CD8-positive, alpha-beta memory T cell (primary cell): ENCODE results near the gene QSOX2. TPM values are rescaled to one million over a fixed set of nuclear protein-coding genes. Genes with fewer than 3 reads are reported as not detected.

Experiments
- CTCF ChIA-PET: fragments of 350-600 bp; sonication (Branson Sonifier 250); formaldehyde crosslinking; loops from one replicate; lab custom pipeline; 2021; ENCODE audit warnings: antibody characterized with exemption; lab: Charles Lee
- POLR2A ChIA-PET: fragments of 350-600 bp; sonication (Branson Sonifier 250); formaldehyde crosslinking; loops from one replicate; lab custom pipeline; 2021; ENCODE audit warnings: antibody characterized with exemption; lab: Charles Lee
- DNase-seq, 5 donors: peaks; one replicate each; pipeline versions ENCODE4 v3.0.0 to v3.0.0-alpha.2; 2020 to 2022; ENCODE audit warnings: mixed read lengths in 1 of 5
- H3K27ac ChIP-seq: one replicate; pipeline ENCODE4 v1.7.0; 2013; ENCODE audit warnings: low read depth, mild to moderate bottlenecking, low read length, moderate library complexity
- H3K27me3 ChIP-seq: 2 replicates; pipeline ENCODE4 v1.7.0; 2013; ENCODE audit warnings: low read length, mild to moderate bottlenecking; ENCODE audit not compliant: insufficient read depth, poor library complexity, severe bottlenecking
- H3K36me3 ChIP-seq: 2 replicates; pipeline ENCODE4 v1.7.0; 2013; ENCODE audit warnings: mild to moderate bottlenecking, low read length, moderate library complexity; ENCODE audit not compliant: insufficient read depth
- H3K4me1 ChIP-seq: 2 replicates; pipeline ENCODE4 v1.7.0; 2013; ENCODE audit warnings: mild to moderate bottlenecking, low read length, moderate library complexity; ENCODE audit not compliant: insufficient read depth
- H3K4me3 ChIP-seq: 2 replicates; pipeline ENCODE4 v1.7.0; 2013; ENCODE audit warnings: mild to moderate bottlenecking, low read length
- H3K9me3 ChIP-seq: 2 replicates; pipeline ENCODE4 v1.7.0; 2013; ENCODE audit warnings: mild to moderate bottlenecking, low read length
- H3K27ac Mint-ChIP-seq, 8 donors: one replicate each; pipeline ENCODE4 v1.8.0; 2020 to 2021; ENCODE audit warnings: mixed read lengths in 8 of 8, mild to moderate bottlenecking in 6 of 8, inconsistent platforms in 3 of 8, moderate library complexity in 3 of 8
- H3K27me3 Mint-ChIP-seq, 2 donors: one replicate each; pipeline ENCODE4 v1.8.0; 2020 to 2021; ENCODE audit warnings: mixed read lengths in 2 of 2, mild to moderate bottlenecking in 1 of 2, moderate library complexity in 1 of 2
- H3K36me3 Mint-ChIP-seq, 3 donors: one replicate each; pipeline ENCODE4 v1.8.0; 2020 to 2021; ENCODE audit warnings: mixed read lengths in 3 of 3, inconsistent platforms in 1 of 3, mild to moderate bottlenecking in 1 of 3
- H3K4me1 Mint-ChIP-seq, 3 donors: one replicate each; pipeline ENCODE4 v1.8.0; 2020 to 2021; ENCODE audit warnings: mixed read lengths in 3 of 3, inconsistent platforms in 1 of 3, mild to moderate bottlenecking in 1 of 3
- H3K4me3 Mint-ChIP-seq, 7 donors: one replicate each; pipeline ENCODE4 v1.8.0; 2020 to 2021; ENCODE audit warnings: mixed read lengths in 7 of 7, mild to moderate bottlenecking in 6 of 7, moderate library complexity in 4 of 7, inconsistent platforms in 2 of 7
- H3K9me3 Mint-ChIP-seq, 5 donors: one replicate each; pipeline ENCODE4 v1.8.0; 2020 to 2022; ENCODE audit warnings: mixed read lengths in 5 of 5, mild to moderate bottlenecking in 3 of 5, moderate library complexity in 2 of 5, inconsistent platforms in 1 of 5
- polyA plus RNA-seq: library from polyadenylated mRNA; unstranded; fragments of 300-500 nt; fragmentation: Illumina TruSeq; gene quantifications from one replicate; pipeline ENCODE4 v1.2.3, GENCODE V29; 2021
- total RNA-seq, 2 experiments: library from RNA; stranded (reverse); gene quantifications; one replicate each; pipeline ENCODE4 v1.2.3, GENCODE V29; 2021

QSOX2 gene
- total and polyA plus RNA-seq, 3 experiments from 2014 or later = 0.66 to 15.3 (median 14.6) TPM

DNA sequence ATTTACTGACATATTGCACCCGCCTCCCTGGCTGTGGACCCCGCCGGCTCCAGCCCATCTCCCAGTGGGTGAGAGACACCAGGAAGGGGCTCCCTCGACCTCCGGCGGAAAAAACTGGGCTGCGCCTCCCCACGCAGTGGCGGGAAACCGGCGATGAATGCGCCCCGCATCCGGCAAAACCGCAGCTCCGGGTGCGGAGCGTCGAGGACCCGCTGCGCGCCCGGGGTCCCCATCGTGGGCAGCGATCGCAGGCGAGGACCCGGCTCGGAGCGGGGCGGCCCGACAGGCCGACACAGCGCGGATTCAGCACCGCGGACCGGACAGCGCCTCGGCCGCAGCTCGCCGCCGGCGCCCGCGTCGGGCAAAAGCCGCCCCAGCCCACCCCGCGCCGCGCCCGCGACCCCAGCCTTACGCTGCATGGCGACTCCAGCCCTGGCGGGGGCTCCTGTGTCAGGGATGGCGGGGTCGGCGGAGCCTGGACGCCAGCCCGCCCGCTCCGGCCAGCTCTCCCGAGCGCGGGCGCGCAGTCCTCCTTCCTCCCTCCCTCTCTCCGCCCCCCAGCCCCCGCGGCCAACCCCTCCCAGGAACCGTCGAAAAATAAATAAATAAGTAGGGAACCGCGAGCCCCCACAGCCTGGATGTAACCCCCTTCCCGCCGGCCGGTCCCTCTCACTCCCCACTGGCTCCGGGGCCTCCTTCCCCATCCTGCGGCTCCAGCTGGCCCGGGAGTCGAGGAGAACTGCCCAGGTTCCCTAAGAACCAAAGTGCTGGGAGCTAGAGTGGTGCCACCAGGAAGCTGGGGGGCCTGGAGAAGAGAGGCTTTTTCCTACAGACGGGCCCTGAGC is 43.8 kb downstream of the QSOX2 start:
- ChIA-PET POLR2A (no interaction called here), CTCF (no interaction called here)
- no peak overlapping the region for H3K27ac ChIP-seq
- H3K36me3 ChIP-seq = no peaks in the 10 kb centered on the region
- H3K36me3 Mint-ChIP-seq = peaks cover 4 to 9% (median 5%) of the 10 kb centered on the region in 3 donors
- H3K4me3 ChIP-seq = no peak overlapping the region
- no peaks in the 10 kb centered on the region for H3K9me3 ChIP-seq
- H3K27me3 ChIP-seq = peaks cover 22% of the 10 kb centered on the region
- H3K27me3 Mint-ChIP-seq = peaks cover 18 to 38% of the 10 kb centered on the region in 2 donors
- H3K4me1 ChIP-seq = no peaks in the 10 kb centered on the region
- H3K4me3 Mint-ChIP-seq = no peak overlapping the region
- H3K4me1 Mint-ChIP-seq = peaks cover 2 to 5% (median 2%) of the 10 kb centered on the region in 3 donors
- peaks cover 0 to 2% (median 0%) of the 10 kb centered on the region in 5 donors for H3K9me3 Mint-ChIP-seq
- DNase-seq = no peak
- no peak overlapping the region for H3K27ac Mint-ChIP-seq

DNA sequence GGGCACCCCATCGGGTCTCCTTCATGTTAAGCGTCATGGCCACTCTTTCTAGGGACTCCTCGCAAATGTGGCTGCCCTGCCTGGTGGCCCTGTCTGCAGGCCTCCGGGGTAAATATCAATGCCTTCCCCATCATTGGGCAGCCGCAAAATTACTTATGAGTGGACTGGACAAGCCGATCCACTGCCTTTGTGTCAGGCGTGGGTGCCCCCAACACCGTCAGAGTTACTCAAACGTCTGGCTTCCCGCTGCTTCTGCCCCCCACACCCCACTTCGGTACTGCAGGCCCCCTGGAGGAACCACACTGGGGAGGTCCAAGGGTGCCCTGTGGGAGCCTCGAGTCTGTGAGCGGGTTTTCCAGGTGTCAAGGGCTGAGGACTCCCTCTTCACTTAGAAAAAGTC is 44.4 kb downstream of the QSOX2 start:
- Mint-ChIP-seq H3K9me3 (peaks cover 0 to 2% (median 0%) of the 10 kb centered on the region in 5 donors), H3K4me1 (peaks cover 4 to 11% (median 4%) of the 10 kb centered on the region in 3 donors), H3K27me3 (peaks cover 24 to 44% of the 10 kb centered on the region in 2 donors), H3K36me3 (peaks cover 0 to 3% (median 3%) of the 10 kb centered on the region in 3 donors), H3K27ac (no peak overlapping the region), H3K4me3 (no peak overlapping the region)
- Histone ChIP-seq H3K9me3 (no peaks in the 10 kb centered on the region), H3K27me3 (peaks cover 27% of the 10 kb centered on the region), H3K27ac (no peak overlapping the region), H3K4me3 (no peak overlapping the region), H3K36me3 (no peaks in the 10 kb centered on the region), H3K4me1 (no peaks in the 10 kb centered on the region)
- DNase-seq = no peak
- POLR2A ChIA-PET = no interaction called here
- CTCF ChIA-PET = no interaction called here

DNA sequence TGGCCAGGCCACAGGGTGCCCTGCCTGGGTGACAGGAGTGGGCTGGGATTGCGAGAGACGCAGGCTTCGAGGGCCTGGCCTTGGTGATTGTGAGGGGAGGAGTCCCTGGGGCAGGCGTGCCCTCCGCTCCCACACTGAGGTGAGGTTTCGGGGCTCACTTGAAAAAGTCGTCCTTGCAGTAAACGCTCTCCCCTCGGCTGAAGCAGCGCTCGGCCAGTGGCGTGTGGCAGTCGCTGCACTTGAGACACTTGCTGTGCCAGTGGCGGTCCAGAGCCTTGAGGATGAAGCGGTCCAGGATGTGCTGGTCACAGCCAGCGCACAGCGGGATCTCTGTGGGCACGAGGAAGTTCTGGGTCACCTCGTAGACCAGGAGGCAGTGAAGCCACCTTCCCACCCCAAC is 45.2 kb downstream of the QSOX2 start:
- Mint-ChIP-seq H3K27me3 (peaks cover 29 to 46% of the 10 kb centered on the region in 2 donors), H3K27ac (no peak overlapping the region)

DNA sequence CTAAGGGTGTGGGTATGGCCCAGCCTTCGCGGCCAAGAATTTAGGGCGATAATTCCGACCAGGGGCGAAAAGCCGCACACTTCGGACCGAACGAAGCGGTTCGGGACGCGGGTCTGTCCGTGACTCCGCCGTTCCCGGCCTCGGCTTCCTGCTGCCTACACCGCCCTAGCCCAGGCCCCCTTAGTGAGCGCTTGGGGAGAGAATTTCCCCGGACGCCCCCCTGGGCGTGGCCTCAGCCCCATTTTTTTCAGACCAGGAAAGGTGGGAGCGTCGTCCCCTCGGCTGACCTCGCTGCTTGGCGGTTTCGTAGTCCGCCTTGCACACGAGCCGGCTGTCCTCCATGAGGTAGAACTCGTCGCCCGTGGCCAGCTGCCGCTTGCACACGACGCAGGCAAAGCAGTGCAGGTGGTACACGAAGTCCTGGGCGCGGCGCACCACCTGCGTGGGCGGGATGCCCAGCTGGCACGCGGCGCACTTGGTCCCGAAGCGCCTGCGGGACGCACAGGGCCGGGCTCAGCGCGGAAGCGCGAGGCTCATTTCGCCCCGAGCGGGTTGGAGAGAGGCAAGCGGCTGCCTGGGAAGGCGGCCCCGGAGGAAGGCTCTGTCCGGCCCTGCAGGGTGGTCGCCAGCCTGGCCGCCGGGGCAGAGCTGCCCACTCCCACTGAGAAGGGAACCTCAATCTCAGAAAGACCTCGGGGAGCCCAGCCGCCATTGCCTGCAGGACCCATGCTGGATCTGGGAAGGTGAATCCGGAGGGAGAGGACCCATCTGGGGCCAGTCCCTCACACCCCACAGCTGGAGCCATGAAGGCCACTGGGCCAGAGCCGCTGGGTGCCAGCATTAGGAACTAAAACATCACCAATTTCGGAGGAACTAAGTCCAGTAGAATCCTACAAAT is 46.0 kb downstream of the QSOX2 start:
- Mint-ChIP-seq H3K4me3 (no peak overlapping the region), H3K27me3 (peaks cover 32 to 46% of the 10 kb centered on the region in 2 donors), H3K27ac (no peak overlapping the region), H3K9me3 (no peaks in the 10 kb centered on the region), H3K36me3 (no peaks in the 10 kb centered on the region), H3K4me1 (peaks cover 2 to 12% (median 4%) of the 10 kb centered on the region in 3 donors)
- Histone ChIP-seq H3K4me3 (no peak overlapping the region), H3K27ac (no peak overlapping the region), H3K4me1 (no peaks in the 10 kb centered on the region), H3K9me3 (no peaks in the 10 kb centered on the region), H3K36me3 (no peaks in the 10 kb centered on the region), H3K27me3 (peaks cover 32% of the 10 kb centered on the region)
- POLR2A ChIA-PET = no interaction called here
- CTCF ChIA-PET = no interaction called here
- no peak for DNase-seq

More for the DNA sequence above, 45.2 kb downstream of the QSOX2 start:
- Mint-ChIP-seq H3K9me3 (no peaks in the 10 kb centered on the region), H3K4me1 (peaks cover 2 to 12% (median 4%) of the 10 kb centered on the region in 3 donors), H3K36me3 (no peaks in the 10 kb centered on the region), H3K4me3 (no peak overlapping the region)
- Histone ChIP-seq H3K4me3 (no peak overlapping the region), H3K27me3 (peaks cover 32% of the 10 kb centered on the region), H3K9me3 (no peaks in the 10 kb centered on the region), H3K4me1 (no peaks in the 10 kb centered on the region), H3K36me3 (no peaks in the 10 kb centered on the region), H3K27ac (no peak overlapping the region)
- no peak for DNase-seq
- POLR2A ChIA-PET = no interaction called here
- CTCF ChIA-PET = no interaction called here

DNA sequence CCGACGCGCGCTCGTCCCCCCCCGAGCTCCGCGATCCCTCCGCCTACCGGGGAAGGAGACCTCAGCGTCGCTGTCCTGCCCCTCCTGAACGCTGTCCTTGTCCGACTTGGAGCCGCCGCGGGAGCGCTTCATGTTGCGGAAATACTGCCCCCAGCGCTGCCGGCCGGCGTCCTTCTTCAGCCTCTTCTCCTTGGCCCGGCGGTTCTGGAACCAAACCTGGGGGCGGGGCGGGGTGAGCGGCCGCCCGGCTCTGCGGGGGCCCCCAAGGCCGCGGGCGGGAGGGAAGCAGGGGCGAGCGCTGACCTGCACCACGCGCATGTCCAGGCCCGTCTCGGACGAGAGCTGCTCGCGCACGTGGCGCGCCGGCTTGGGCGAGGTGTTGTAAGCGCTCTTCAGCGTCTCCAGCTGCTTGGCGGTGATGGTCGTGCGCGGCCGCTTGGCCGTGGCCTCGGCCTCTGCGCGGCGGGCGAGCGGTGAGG is 47.0 kb downstream of the QSOX2 start:
- POLR2A ChIA-PET = no interaction called here
- peaks cover 2 to 12% (median 4%) of the 10 kb centered on the region in 3 donors for H3K4me1 Mint-ChIP-seq
- H3K4me1 ChIP-seq = no peaks in the 10 kb centered on the region
- CTCF ChIA-PET = no interaction called here
- no peak overlapping the region for H3K4me3 ChIP-seq
- H3K4me3 Mint-ChIP-seq = no peak overlapping the region
- peaks cover 28 to 39% of the 10 kb centered on the region in 2 donors for H3K27me3 Mint-ChIP-seq
- no peaks in the 10 kb centered on the region for H3K9me3 Mint-ChIP-seq
- no peak overlapping the region for H3K27ac ChIP-seq
- H3K27ac Mint-ChIP-seq = no peak overlapping the region
- H3K9me3 ChIP-seq = no peaks in the 10 kb centered on the region
- H3K36me3 ChIP-seq = no peaks in the 10 kb centered on the region
- no peak for DNase-seq
- H3K27me3 ChIP-seq = peaks cover 32% of the 10 kb centered on the region
- no peaks in the 10 kb centered on the region for H3K36me3 Mint-ChIP-seq

DNA sequence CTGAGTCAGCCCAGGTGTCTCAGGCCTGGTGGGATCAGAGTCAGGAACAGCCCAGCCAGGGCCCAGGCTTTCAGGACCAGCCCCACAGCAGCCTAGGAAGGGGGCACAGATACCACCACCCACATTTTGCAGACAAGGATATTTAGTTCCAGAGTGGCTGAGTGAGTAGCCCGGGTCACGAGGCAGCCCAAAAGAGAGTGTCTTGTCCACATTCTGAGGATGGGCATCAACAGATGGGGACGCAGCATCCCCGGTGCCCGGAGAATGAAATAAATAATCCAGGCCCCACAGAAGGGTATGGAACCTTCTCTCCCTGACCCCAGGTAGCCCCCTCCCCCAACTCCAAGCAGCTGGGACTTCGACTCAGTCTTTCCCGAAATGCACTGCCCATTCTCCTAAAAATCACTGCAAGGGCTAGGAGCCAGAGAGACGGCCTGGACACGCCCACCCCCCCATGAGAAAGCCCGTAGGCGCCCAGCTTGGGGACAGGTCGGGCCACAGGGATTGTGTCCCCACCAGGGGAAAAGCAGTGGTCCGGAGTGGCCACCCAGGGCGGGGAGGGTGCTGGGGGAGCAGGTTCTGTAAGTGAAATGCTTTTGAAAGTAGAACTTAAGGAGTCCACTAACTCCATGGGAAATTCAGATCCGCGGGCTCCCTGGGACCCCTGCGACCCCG is 47.5 kb downstream of the QSOX2 start:
- no peaks in the 10 kb centered on the region for H3K36me3 ChIP-seq
- peaks cover 25 to 35% of the 10 kb centered on the region in 2 donors for H3K27me3 Mint-ChIP-seq
- CTCF ChIA-PET = no interaction called here
- H3K9me3 ChIP-seq = no peaks in the 10 kb centered on the region
- H3K4me3 ChIP-seq = no peak overlapping the region
- peaks cover 2 to 12% (median 4%) of the 10 kb centered on the region in 3 donors for H3K4me1 Mint-ChIP-seq
- peaks cover 32% of the 10 kb centered on the region for H3K27me3 ChIP-seq
- POLR2A ChIA-PET = no interaction called here
- peak overlapping the region in 1 of 7 donors; percentile 36 for H3K4me3 Mint-ChIP-seq
- H3K9me3 Mint-ChIP-seq = no peaks in the 10 kb centered on the region
- no peak overlapping the region for H3K27ac ChIP-seq
- H3K27ac Mint-ChIP-seq = no peak overlapping the region
- no peaks in the 10 kb centered on the region for H3K4me1 ChIP-seq
- no peak for DNase-seq
- H3K36me3 Mint-ChIP-seq = no peaks in the 10 kb centered on the region

DNA sequence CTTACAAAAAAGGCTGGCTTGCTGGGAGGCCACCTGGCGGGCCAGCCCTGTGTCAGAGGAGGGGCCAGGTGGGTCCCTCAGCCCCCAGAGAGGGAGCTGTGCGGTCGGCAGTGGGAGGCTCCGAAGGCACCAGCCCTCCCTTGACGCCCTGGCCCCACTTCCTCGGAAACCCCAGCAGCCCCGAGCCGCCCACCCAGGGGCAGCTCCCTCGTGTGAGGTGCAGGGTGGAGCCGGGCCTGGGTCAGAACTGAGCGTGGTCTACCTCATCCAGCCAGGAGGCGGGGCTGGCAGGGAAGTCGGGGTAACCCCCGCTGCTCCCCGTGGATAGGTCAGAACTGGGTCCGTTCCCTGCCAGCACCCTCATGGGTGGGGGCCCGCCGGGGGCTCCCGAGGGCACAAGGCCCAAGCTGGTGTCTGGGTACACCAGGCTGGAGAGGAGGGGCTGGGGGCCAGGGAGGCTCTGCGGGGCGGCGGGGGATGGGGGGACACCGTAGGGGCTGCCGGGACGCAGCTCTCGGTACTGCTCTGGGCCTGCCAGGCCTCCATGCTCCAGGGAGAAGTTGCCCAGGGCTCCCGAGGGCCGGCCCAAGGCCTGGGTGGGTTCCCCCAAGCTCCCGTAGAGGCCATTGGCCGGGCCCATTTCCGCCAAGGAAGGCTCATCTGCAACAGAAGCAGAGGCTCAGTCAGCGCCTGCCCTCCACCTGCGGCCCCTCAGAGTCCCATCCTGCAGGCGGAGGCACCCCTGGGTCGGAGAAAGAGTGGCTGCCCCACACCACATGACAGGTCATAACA is 48.3 kb downstream of the QSOX2 start:
- H3K4me3 Mint-ChIP-seq = no peak overlapping the region
- peaks cover 25 to 35% of the 10 kb centered on the region in 2 donors for H3K27me3 Mint-ChIP-seq
- H3K27me3 ChIP-seq = peaks cover 32% of the 10 kb centered on the region

More for the DNA sequence above, 48.3 kb downstream of the QSOX2 start:
- Histone ChIP-seq H3K4me1 (no peaks in the 10 kb centered on the region), H3K9me3 (no peaks in the 10 kb centered on the region), H3K27ac (no peak overlapping the region), H3K4me3 (no peak overlapping the region), H3K36me3 (no peaks in the 10 kb centered on the region)
- no peak for DNase-seq
- ChIA-PET CTCF (no interaction called here), POLR2A (no interaction called here)
- Mint-ChIP-seq H3K36me3 (no peaks in the 10 kb centered on the region), H3K4me1 (peaks cover 2 to 12% (median 4%) of the 10 kb centered on the region in 3 donors), H3K9me3 (no peaks in the 10 kb centered on the region), H3K27ac (peak overlapping the region in 1 of 8 donors; percentile 20)
